ENCODE data around the gene TPX2. TPM values are rescaled to one million over a fixed set of nuclear protein-coding genes. Genes with fewer than 3 reads are reported as not detected.

Gene TPX2
- total RNA-seq, 1 experiment from 2014 or later = 222 TPM

DNA sequence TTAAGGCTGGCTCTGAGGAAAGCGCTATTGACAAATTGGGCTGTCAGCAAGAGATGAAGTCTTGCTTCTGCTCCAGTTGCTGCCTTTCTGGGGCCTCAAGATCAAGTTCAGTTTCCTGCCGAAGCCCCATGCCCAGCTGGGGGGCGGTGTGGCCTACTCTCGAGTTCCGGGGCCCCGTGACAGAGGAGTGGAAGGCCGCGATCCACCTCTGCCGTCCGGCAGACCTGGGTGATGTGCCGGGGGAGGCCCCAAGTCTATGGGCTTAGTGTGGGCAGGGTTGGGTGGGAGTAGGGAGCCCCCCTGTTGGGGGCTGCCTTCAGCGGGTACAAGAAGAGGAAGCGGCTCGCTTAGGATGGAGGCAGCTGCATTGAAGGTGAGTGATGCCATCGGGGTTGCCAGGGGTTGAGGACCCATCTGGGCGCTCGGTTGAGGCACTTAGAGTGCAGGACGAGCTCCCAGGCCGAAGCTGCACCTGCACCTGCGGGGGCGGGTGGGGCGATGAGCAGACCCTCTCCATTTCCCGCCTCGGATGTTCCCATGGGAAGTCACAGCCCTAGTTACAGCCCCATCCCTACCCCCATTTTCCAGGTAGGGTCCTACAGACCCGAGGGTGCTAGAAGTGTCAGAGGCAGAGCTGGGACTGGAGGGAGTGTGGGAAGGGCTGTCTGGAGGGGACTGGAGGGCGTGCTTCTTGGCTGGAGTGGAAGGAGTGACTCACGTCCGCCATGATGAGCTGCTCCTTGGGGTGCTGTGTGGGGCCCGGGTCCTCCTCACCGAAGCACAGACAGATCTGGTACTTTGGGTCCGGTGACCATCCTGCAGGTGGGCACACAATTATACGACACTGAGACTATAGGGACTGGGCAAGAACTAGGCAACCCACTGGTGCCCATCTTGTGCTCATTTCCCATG, 109.3 kb downstream of the TPX2 start:
- DNase-seq (ENCODE audit: low read depth) = peak; percentile 49

- no peak for DNase-seq (ENCODE audit: low read depth)
Observed at GRCh38 chr20:31849306-31849930, 110.3 kb downstream of the TPX2 start.

Other genes with a start within 250 kb of the TPX2 start
- gene HM13, start 224.8 kb upstream of the TPX2 start, total RNA-seq (2014; rRNA removed; shearing (Covaris generic)) = 25.7 and 34.8 TPM in 2 replicates
- 327 and 411 TPM in 2 replicates for gene ID1, start 134.0 kb upstream of the TPX2 start, total RNA-seq (2014; rRNA removed; shearing (Covaris generic))
- gene COX4I2, start 101.4 kb upstream of the TPX2 start, total RNA-seq (2014; rRNA removed; shearing (Covaris generic)) = not detected in 2 replicates
- 49.1 and 55.1 TPM in 2 replicates for gene BCL2L1, start 16.4 kb upstream of the TPX2 start, total RNA-seq (2014; rRNA removed; shearing (Covaris generic))
- gene MYLK2, start 80.1 kb downstream of the TPX2 start, total RNA-seq (2014; rRNA removed; shearing (Covaris generic)) = 3.0 and 3.4 TPM in 2 replicates
- gene FOXS1, start 106.3 kb downstream of the TPX2 start, total RNA-seq (2014; rRNA removed; shearing (Covaris generic)) = 2.0 and 3.6 TPM in 2 replicates
- 1.9 and 4.2 TPM in 2 replicates for gene DUSP15, start 131.2 kb downstream of the TPX2 start, total RNA-seq (2014; rRNA removed; shearing (Covaris generic))
- 1.5 TPM in 1 of 2 replicates, not detected in the other for gene TTLL9, start 131.3 kb downstream of the TPX2 start, total RNA-seq (2014; rRNA removed; shearing (Covaris generic))
- 9.7 and 13.6 TPM in 2 replicates for gene PDRG1, start 212.8 kb downstream of the TPX2 start, total RNA-seq (2014; rRNA removed; shearing (Covaris generic))
- under 0.01 and 0.12 TPM in 2 replicates for gene XKR7, start 228.9 kb downstream of the TPX2 start, total RNA-seq (2014; rRNA removed; shearing (Covaris generic))